ENCODE results near the gene LHX2.

Gene LHX2

GRCh38 chr9:124035001-124035650, 23.6 kb downstream of the LHX2 start:
- DNase-seq = no peak

GRCh38 chr9:124036578-124036977, 25.0 kb downstream of the LHX2 start:
- DNase-seq = no peak

- DNase-seq = no peak
These were observed 26.2 kb downstream of the LHX2 start for GRCh38 chr9:124037790-124038189.

DNA sequence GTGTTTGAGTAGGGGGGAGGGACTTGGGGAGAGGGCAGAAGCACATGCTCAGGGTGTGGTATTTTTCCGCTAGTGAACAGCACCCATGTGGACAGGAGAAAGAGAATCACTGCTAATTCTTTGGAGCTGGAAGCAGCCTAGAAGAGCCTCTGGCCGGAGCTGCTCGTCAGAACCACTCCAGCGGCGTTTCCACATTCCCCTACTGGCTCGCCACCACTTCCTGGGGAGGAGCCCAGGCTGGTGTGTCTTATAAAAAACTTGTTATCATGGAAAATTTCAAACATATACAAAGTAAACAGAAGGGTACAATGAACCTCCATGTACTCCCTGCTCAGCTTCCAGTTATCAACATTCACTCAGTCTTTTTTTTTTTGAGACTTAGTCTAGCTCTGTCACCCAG, 26.7 kb downstream of the LHX2 start:
- DNase-seq = peak; percentile 17

DNA sequence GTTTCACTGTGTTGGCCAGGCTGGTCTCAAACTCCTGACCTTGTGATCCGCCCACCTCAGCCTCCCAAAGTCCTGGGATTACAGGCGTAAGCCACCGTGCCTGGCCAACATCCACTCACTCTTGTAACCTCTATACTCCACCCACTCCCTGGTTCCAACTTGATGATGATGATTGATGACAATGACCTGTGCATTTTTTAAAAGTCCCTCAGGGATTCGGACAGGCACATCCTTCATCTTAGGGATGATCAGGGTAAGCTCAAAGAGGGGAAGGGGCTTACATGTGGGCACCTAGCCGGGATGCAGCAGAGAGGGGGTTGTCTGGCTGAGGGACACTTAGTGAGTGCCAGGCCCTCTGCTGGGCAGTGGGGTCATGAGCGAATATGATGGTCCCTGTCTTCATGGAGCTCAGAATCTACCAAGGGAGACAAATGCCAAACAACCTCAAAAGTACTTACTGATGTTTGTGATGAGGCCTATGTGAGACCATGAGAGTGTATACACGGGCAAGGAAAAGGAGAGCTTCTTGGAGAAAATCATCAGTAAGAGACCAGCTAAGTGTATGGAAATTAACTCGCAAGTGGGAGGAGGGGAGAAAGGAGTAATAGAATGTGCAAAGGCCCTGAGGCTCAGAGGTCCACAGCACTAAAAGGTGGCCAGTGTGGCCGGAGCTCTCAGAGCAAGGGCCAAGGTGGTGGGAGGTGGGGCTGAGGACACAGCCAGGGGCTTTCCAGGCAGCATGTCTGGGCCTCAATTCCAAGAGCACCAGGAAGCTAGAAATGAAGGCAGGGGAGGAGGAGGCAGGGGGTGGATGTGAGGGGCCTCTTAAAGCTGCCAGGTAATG, 27.4 kb downstream of the LHX2 start:
- no peak for DNase-seq

DNA sequence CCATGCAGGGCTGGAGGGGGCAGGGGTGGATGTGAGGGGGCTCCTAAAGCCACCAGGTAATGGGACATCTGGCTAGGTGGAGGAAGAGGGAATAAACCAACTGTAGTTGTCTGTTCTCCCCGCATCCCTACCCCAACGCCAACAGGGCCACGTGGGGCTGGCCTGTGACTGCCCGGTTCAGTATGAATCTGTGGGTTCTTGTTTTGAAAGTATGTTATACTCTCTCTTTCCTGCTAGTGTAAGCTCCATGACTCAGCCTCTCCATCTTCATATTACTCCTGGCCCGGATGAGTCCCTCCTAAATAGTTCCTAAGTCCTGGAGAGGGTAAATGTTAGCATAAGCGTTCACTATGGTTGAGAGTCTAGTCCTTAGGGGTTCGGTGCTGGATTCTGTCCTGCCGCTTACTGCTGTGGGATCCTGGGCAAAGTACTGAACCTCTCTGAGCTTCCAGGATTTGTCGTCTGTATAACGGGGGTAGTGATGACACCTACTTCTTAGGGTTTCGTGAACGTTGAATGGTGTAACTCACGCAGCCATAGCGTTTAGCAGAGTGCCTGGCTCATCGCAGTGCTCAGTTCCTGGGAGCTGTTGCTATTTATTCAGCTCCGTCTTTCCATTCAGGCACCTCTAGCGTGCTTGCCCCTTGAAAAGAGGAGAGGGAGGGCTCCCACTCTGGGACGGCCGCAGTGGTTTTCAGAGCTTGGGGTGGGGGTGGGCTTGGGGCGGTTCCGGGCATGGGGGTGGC, 28.8 kb downstream of the LHX2 start:
- no peak for DNase-seq

- peak; percentile 38 for DNase-seq
These were observed 29.6 kb downstream of the LHX2 start for GRCh38 chr9:124040935-124041816.

GRCh38 chr9:124041817-124042116, 30.2 kb downstream of the LHX2 start:
- no peak for DNase-seq

- DNase-seq = no peak
These were observed 30.7 kb downstream of the LHX2 start for GRCh38 chr9:124042201-124042721.

DNA sequence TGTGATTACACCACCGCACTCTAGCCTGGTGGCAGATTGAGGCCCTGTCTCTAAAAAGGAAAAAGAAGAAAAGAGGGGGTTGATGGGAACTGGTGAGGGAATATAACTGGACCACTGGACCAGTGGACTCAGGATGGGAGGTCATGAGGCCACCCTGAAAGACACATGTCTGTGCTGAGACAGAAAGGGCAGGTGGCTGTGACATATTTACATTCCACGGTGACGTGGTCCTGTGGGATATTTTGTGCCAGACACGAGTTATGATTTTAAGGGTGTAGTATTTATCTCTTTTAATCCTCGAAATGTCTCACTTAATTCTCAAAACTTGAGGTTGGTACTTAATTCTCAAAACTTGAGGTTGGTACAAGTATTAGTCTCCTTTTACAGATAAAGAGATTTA, 32.9 kb downstream of the LHX2 start:
- no peak for DNase-seq

DNA sequence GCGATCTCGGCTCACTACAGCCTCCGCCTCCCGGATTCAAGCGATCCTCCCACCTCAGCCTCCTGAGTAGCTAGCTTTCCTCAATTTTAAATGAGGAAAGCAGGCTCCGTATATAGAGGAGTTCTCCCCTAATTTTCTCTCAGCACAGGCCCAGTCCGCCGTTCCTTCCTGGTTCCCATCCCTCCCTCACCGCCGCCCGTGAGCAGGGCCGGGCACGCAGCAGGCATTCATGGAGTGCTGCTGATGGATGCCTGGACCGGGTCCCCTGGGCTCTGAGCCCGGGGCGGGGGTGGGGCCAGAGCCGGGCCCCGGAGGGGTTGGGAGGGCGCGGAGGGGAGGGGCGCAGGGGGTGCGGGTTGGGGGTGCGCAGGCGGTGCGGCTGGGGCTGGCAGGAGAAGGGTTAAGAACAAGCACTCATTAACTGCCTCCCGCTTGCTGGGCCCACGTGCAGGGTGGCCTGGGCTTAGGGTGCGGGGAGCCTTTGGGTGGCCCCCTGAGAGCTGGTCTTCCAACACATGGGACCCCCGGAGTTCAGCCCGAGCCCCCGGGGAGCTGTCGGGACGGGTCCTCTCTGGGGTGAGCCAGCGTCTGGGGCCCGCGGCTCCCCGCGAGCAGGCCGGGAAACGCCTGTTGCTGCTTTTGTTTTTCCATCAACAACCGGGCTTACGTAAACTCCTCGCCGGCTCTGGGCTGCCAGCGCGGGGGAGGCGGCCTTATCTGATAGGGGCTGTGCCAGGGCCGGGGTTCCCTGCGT, 33.7 kb downstream of the LHX2 start:
- DNase-seq = no peak

DNA sequence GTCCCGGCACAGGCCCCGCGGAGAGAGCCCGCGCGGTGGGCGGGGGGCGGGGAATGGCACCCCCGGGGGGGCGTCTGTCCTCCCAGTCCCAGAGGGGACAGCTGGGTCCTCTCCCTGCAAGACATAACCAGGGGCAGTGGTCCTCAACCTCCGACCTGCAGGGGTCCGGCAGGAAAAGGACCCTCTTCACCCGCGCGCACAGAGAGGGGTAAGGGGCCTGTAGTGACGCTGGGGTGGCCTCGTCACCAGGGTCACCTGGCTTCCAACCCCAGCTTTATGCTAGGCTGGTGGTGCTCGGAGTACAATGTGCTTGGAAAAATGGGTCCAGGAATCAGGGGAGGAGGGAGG, 34.2 kb downstream of the LHX2 start:
- DNase-seq = no peak

- DNase-seq = no peak
These were observed 34.6 kb downstream of the LHX2 start for GRCh38 chr9:124046189-124046588.

- no peak for DNase-seq
These were observed 35.7 kb downstream of the LHX2 start for GRCh38 chr9:124047251-124047672.

DNA sequence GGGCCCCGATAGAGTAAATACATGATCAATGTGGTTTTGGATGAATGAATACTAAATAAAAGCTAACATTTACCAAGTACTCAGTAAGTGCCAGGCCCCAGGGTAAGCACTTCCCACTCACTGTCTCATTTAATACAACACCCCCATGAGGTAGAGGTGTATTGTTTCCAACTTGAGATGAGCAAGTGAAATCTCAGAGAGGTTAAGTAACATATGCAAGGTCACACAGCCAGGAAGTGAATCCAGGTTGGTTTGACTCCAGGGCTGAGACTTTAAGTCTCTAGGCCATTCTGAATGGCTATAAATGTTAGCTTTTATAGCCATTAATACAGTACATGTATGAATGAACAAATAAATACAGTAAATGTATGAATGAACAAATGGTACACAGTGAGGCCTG, 39.4 kb downstream of the LHX2 start:
- DNase-seq = no peak

DNA sequence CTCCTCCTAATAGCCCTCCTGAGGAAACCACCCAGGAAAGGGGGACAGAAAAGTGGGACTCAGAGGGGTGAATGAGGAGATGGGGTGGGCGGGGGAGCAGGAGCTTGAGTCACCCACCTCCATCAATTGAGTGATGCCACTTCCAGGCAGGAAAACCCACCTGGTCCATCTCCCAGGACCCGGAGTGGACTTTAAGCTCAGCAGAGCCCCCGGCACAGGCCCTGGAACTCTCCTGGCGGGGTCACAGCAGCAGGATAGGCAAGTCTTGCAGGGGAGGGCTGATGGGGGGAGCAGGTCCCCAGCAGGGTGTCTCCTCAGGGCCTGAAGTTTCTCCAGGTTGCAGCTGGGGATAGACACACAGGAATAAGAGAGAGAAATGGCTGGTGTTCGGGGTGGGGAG, 40.8 kb downstream of the LHX2 start:
- DNase-seq = no peak

- peak; percentile 30 for DNase-seq
These were observed 43.1 kb downstream of the LHX2 start for GRCh38 chr9:124054582-124055227.

GRCh38 chr9:124060844-124061605, 49.5 kb downstream of the LHX2 start:
- DNase-seq = no peak

DNA sequence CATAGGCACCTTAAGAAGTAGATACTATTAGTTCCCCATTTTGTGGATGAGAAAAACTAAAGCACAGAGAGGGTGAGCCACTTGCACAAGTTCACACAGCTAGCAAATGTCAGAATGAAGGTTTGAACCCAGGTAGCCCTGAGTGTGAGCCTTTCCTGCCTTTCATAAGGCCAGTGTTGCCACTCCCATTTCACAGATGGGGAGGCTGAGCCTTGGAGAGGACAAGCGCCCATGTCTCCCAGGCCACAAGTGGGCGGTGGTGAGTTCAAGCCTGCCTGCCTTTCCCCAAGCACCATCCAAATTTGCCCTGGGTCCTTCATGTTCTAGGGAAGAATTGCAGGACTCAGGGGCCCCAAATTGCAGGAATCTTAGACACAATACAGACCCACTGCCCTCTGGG, 50.6 kb downstream of the LHX2 start:
- DNase-seq = no peak

GRCh38 chr9:124066783-124067577, 55.4 kb downstream of the LHX2 start:
- no peak for DNase-seq

Data from NCI-H510A treated with DMSO at 0.1 percent for 48 hours (cell line).